ENCODE results near the gene MCTP2.

GRCh38 chr15:94493176-94493575, 261.8 kb downstream of the MCTP2 start:
- TF ChIP-seq EZH2phosphoT487 (conservative IDR thresholded peaks at IDR 0.05; ENCODE audit: low read length) (no peak), CTCF (IDR thresholded peaks at IDR 0.05; ENCODE audit: insufficient read depth, low read length, poor library complexity, severe bottlenecking) (no peak)
